ENCODE measurements around the gene MSI2.

The MSI2 gene

GRCh38 chr17:57448759-57449283 lies 192.5 kb downstream of the MSI2 start:
- Histone ChIP-seq H3K9me2 (replicated peaks; ENCODE audit: control insufficient read depth, low read length) (no peaks in the 10 kb centered on the region), H3F3A (ENCODE audit: control insufficient read depth, insufficient read depth) (0 out of 2 replicates have a peak, but pooled peaks cover 3% of the 10 kb centered on the region), H3K9me3 (ENCODE audit: control insufficient read depth, insufficient read depth, low read length) (no peaks in the 10 kb centered on the region), H3K79me2 (ENCODE audit: control insufficient read depth, low read length) (peaks cover 21% of the 10 kb centered on the region), H3K4me1 (ENCODE audit: control insufficient read depth, low read length) (peaks cover 32% of the 10 kb centered on the region), H3K4me3 (ENCODE audit: low read length) (no peak overlapping the region), H3K27ac (ENCODE audit: low read depth, low read length) (no peak overlapping the region), H3K27me3 (ENCODE audit: control insufficient read depth, low read length) (no peaks in the 10 kb centered on the region), H3K4me2 (ENCODE audit: low read length) (no peak overlapping the region), H4K20me1 (ENCODE audit: control insufficient read depth, insufficient read depth, low read depth, low read length) (peaks cover 4% of the 10 kb centered on the region), H3K36me3 (ENCODE audit: control insufficient read depth, low read length) (peaks cover 7% of the 10 kb centered on the region; the same call in 1 of the 2 replicates)
- TF ChIP-seq EZH2phosphoT487 (IDR thresholded peaks at IDR 0.05; ENCODE audit: borderline replicate concordance, low read length) = no peak
- TF ChIP-seq CTCF (IDR thresholded peaks at IDR 0.05; ENCODE audit: low read depth, low read length, poor library complexity, severe bottlenecking) = no peak

DNA sequence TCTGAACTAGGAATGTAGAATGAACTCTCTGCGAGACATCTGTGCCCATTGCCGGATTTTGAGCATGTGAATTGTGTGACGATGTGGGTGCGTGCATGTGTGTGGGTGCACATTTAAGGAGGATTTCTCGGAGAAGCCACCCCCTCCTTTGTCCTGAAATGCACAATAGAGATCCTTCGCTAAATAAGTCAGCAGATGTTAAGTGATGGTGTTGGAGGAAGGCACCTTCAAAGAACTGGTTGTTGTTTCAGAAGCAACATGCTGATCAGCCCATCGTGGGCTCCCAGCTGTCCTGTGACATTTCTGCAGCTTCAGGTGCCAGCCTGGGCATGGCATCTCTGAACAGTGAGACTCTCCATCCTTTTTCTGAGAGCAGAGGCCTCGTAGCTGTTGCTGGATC lies 194.9 kb downstream of the MSI2 start:
- peaks cover 4% of the 10 kb centered on the region; the same call in 1 of the 2 replicates for H4K20me1 ChIP-seq (ENCODE audit: control insufficient read depth, insufficient read depth, low read depth, low read length)
- no peaks in the 10 kb centered on the region for H3K9me2 ChIP-seq (replicated peaks; ENCODE audit: control insufficient read depth, low read length)
- H3K9me3 ChIP-seq (ENCODE audit: control insufficient read depth, insufficient read depth, low read length) = no peaks in the 10 kb centered on the region
- H3F3A ChIP-seq (ENCODE audit: control insufficient read depth, insufficient read depth) = 0 out of 2 replicates have a peak, but pooled peaks cover 3% of the 10 kb centered on the region
- peaks cover 22% of the 10 kb centered on the region for H3K4me1 ChIP-seq (ENCODE audit: control insufficient read depth, low read length)
- no peak overlapping the region for H3K4me2 ChIP-seq (ENCODE audit: low read length)
- H3K27ac ChIP-seq (ENCODE audit: low read depth, low read length) = no peak overlapping the region
- H3K4me3 ChIP-seq (ENCODE audit: low read length) = no peak overlapping the region
- TF ChIP-seq CTCF (IDR thresholded peaks at IDR 0.05; ENCODE audit: low read depth, low read length, poor library complexity, severe bottlenecking) = no peak
- no peak for TF ChIP-seq EZH2phosphoT487 (IDR thresholded peaks at IDR 0.05; ENCODE audit: borderline replicate concordance, low read length)
- H3K36me3 ChIP-seq (ENCODE audit: control insufficient read depth, low read length) = peaks cover 13% of the 10 kb centered on the region; the same call in 1 of the 2 replicates
- H3K79me2 ChIP-seq (ENCODE audit: control insufficient read depth, low read length) = peaks cover 4% of the 10 kb centered on the region
- no peaks in the 10 kb centered on the region for H3K27me3 ChIP-seq (ENCODE audit: control insufficient read depth, low read length)

DNA sequence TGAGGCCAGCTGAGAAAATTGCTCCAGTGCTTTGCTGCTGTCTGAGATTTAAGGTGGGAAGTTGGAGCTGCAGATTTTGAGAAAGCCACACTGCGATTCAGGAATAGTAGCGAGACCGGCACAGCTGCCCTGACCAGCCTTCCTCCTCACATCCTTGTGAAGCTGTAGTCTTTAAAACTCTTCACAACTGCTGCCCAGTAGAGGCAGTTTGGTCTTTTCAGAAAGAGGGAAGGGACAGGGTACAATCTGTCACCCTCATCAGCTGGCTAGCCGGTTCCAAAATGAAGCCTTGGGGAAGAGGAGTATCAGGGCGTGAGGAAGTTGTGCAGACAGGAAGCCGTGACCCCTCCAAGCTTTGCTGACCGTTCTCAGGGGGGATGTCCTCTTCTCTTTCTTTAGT lies 195.3 kb downstream of the MSI2 start:
- H3K4me3 ChIP-seq (ENCODE audit: low read length) = no peak overlapping the region
- H3K9me2 ChIP-seq (replicated peaks; ENCODE audit: control insufficient read depth, low read length) = no peaks in the 10 kb centered on the region
- H3K27ac ChIP-seq (ENCODE audit: low read depth, low read length) = no peak overlapping the region
- no peaks in the 10 kb centered on the region for H3K9me3 ChIP-seq (ENCODE audit: control insufficient read depth, insufficient read depth, low read length)
- TF ChIP-seq CTCF (IDR thresholded peaks at IDR 0.05; ENCODE audit: low read depth, low read length, poor library complexity, severe bottlenecking) (no peak), EZH2phosphoT487 (IDR thresholded peaks at IDR 0.05; ENCODE audit: borderline replicate concordance, low read length) (no peak)
- H3K27me3 ChIP-seq (ENCODE audit: control insufficient read depth, low read length) = no peaks in the 10 kb centered on the region
- H3K79me2 ChIP-seq (ENCODE audit: control insufficient read depth, low read length) = peaks cover 3% of the 10 kb centered on the region; the same call in 1 of the 2 replicates
- 0 out of 2 replicates have a peak, but pooled peaks cover 3% of the 10 kb centered on the region for H3F3A ChIP-seq (ENCODE audit: control insufficient read depth, insufficient read depth)
- H3K4me2 ChIP-seq (ENCODE audit: low read length) = no peak overlapping the region
- peaks cover 11% of the 10 kb centered on the region; the same call in 1 of the 2 replicates for H3K36me3 ChIP-seq (ENCODE audit: control insufficient read depth, low read length)
- H4K20me1 ChIP-seq (ENCODE audit: control insufficient read depth, insufficient read depth, low read depth, low read length) = peaks cover 4% of the 10 kb centered on the region; the same call in 1 of the 2 replicates
- H3K4me1 ChIP-seq (ENCODE audit: control insufficient read depth, low read length) = peaks cover 18% of the 10 kb centered on the region

Data from DOHH2 (cell line).